Esophagus muscularis mucosa (tissue), 4 donors: Measurements from ENCODE around the gene CYP2J2. TPM values are rescaled to one million over a fixed set of nuclear protein-coding genes. Genes with fewer than 3 reads are reported as not detected.

Experiments used
- DNase-seq: peaks from one replicate; pipeline ENCODE4 v3.0.0-alpha.2; 2017; ENCODE audit errors: extremely low spot score
- H3K27ac ChIP-seq, 4 donors: fragments of 200-600 bp; sonication (generic); replicated peaks in 1 of 4; 1 replicate in 3 of 4; 2 replicates in 1 of 4; pipeline ENCODE4 v1.5.1; 2016 to 2019; ENCODE audit warnings: mild to moderate bottlenecking in 1 of 4
- H3K27me3 ChIP-seq, 4 donors: fragments of 200-600 bp; sonication (generic); one replicate each; pipeline versions ENCODE4 v1.5.1 to v1.6.0; 2016 to 2019
- H3K36me3 ChIP-seq, 4 donors: fragments of 200-600 bp; sonication (generic); one replicate each; pipeline ENCODE4 v1.5.1; 2016 to 2019
- H3K4me1 ChIP-seq, 4 donors: fragments of 200-600 bp; sonication (generic); one replicate each; pipeline ENCODE4 v1.5.1; 2016 to 2019
- H3K4me3 ChIP-seq, 4 donors: fragments of 200-600 bp; sonication (generic); 1 replicate in 2 of 4; 2 replicates in 2 of 4; pipeline ENCODE4 v1.5.1; 2016 to 2019; ENCODE audit warnings: mild to moderate bottlenecking in 4 of 4, moderate library complexity in 1 of 4
- H3K9me3 ChIP-seq, 4 donors: fragments of 200-600 bp; sonication (generic); 1 replicate in 3 of 4; 2 replicates in 1 of 4; pipeline ENCODE4 v1.5.1; 2016 to 2019
- CTCF ChIP-seq, 3 experiments: fragments of 200-600 bp in 2 of 3; fragments of 450-650 bp in 1 of 3; sonication (generic) in 2 of 3; IDR thresholded peaks; one replicate each; pipeline ENCODE4 v1.5.1; 2017 to 2019; ENCODE audit warnings: antibody characterized with exemption in 3 of 3, mild to moderate bottlenecking in 2 of 3, moderate library complexity in 1 of 3
- EP300 ChIP-seq: sonication (generic); formaldehyde crosslinking; IDR thresholded peaks from one replicate; pipeline ENCODE4 v1.6.1; 2017; ENCODE audit warnings: antibody characterized with exemption
- POLR2A ChIP-seq: fragments of 450-650 bp; IDR thresholded peaks from one replicate; pipeline ENCODE4 v1.6.1; 2017; ENCODE audit warnings: antibody characterized with exemption, moderate library complexity, mild to moderate bottlenecking, low read depth
- POLR2AphosphoS5 ChIP-seq, 2 donors: sonication (generic); formaldehyde crosslinking; IDR thresholded peaks; one replicate each; pipeline ENCODE4 v1.6.1; 2017; ENCODE audit warnings: antibody characterized with exemption in 2 of 2
- WGBS: methylation state at CpG from one replicate; pipeline ENCODE4 v1.1.5; 2018; 5-methylcytosine and 5-hydroxymethylcytosine counted together
- intact Hi-C: fragments of 100-400 bp; cut with DNase I; formaldehyde crosslinking; loops from one replicate; pipeline ENCODE4 v1.15.1; 2023
- total RNA-seq, 4 donors: library from RNA; depleted of rRNA; stranded (reverse); fragments of >200 nt; gene quantifications; one replicate each; pipeline versions ENCODE4 v1.1.0 to v1.2.1, GENCODE V29; 2016

Gene CYP2J2
- total RNA-seq, 4 donors from 2014 or later, result 0.17 to 0.42 (median 0.26) TPM; not detected in 1

DNA sequence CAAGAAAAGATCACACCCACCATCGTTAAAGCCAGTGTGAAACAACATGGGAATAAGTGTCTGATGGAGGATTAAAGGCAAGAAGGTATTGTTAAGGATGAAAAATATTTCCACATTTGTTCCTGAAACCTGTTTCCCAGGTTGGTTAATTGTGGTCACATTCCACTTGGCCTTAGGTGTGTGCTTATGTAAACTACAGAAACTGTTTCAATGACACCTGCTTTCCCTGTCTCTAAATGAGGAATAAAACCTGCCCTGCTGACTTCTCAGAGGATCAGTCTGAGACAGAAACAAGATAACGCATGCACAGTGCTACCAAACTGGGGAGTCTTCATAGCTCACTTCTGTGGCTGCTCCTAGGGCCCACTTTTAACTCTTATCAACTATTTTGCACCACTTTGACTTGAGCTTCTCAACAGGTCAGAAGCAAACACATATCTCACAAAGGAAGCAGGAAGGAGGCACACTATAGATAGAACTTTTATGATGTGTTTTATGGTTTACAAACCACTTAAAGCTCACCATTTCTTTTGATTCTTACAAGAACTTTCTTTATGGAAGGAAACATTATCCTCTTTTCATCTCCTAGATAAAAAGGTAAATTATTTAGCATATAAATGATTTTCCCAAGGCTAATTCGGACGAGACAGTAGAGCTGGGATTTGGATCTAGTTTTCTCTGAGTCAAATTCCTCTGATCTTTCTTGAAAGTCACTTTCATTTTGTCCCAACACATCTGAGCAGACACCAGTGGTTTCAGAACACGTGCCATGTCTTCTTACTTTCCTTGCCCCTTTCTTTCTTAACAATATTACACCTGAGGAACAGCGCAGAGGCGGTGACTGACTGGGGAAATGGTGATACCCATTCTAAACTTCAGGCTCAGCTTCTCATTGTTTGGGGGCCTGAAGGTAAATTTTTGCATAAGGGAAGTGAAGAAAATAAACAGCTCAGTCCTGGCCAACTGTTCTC lies 33.4 kb downstream of the CYP2J2 start:
- DNase-seq, result no peak
- H3K27ac ChIP-seq, result no peak overlapping the region
- 93% methylated on average over 7 of the region's 7 CpGs for WGBS
- intact Hi-C loops, result no loop called here
- no peak overlapping the region for H3K4me3 ChIP-seq
- no peaks in the 10 kb centered on the region for H3K9me3 ChIP-seq
- TF ChIP-seq POLR2AphosphoS5 (IDR thresholded peaks at IDR 0.05) (no peak), CTCF (IDR thresholded peaks at IDR 0.05) (no peak), POLR2A (no peak), EP300 (no peak)
- peaks cover 0 to 6% (median 0%) of the 10 kb centered on the region in 4 donors for H3K4me1 ChIP-seq
- H3K27me3 ChIP-seq, result no peaks in the 10 kb centered on the region
- no peaks in the 10 kb centered on the region for H3K36me3 ChIP-seq

DNA sequence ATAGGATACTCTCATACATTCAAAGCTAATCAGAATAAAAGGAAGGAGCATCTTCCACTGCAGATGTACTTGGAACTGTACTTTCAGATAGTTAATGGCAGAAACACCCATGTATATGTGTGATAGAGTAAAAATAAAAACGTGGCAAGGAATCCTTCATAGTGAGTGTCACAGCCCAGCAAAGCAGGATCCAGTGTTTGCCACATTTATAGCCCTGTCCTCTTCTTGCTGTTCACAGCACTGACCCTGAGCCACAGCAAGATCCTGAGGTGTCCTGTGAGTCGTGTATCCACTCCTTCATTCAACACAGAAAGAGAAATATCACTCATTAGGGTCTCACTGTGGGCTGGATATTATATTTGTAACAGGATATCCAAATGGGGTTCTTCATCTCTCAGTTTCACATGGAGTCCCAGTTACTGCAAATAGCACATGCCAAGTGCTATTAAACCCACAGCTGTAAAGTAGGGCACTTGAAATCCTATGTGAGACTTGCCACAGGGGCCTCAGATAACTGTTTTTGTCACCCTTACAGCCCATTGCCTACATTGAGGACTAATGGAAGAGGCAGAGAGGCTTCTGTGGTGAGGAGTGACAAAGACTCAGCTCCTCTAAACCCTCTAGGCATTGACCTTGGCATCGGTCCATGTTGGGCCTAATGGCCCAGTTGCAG lies 41.3 kb downstream of the CYP2J2 start:
- H3K4me1 ChIP-seq, result no peaks in the 10 kb centered on the region
- TF ChIP-seq EP300, result no peak
- no peak for TF ChIP-seq CTCF (IDR thresholded peaks at IDR 0.05)
- TF ChIP-seq POLR2A, result no peak
- TF ChIP-seq POLR2AphosphoS5 (IDR thresholded peaks at IDR 0.05), result no peak
- intact Hi-C loops, result no loop called here
- no peak for DNase-seq
- H3K36me3 ChIP-seq, result no peaks in the 10 kb centered on the region
- H3K27ac ChIP-seq, result no peak overlapping the region
- no peaks in the 10 kb centered on the region for H3K9me3 ChIP-seq
- no peak overlapping the region for H3K4me3 ChIP-seq
- no peaks in the 10 kb centered on the region for H3K27me3 ChIP-seq
- 56% methylated on average over 3 of the region's 3 CpGs for WGBS

- Histone ChIP-seq H3K27me3 (no peaks in the 10 kb centered on the region), H3K9me3 (peaks cover 0 to 18% (median 8%) of the 10 kb centered on the region in 4 donors), H3K4me3 (no peak overlapping the region), H3K36me3 (no peaks in the 10 kb centered on the region), H3K27ac (no peak overlapping the region), H3K4me1 (no peaks in the 10 kb centered on the region)
- 87% methylated on average over 2 of the region's 2 CpGs for WGBS
- TF ChIP-seq POLR2AphosphoS5 (IDR thresholded peaks at IDR 0.05), result no peak
- no peak for TF ChIP-seq CTCF (IDR thresholded peaks at IDR 0.05)
- no peak for TF ChIP-seq POLR2A
- TF ChIP-seq EP300, result no peak
- DNase-seq, result no peak
- intact Hi-C loops, result no loop called here
Observed at GRCh38 chr1:59880735-59881134, 45.8 kb downstream of the CYP2J2 start.

- intact Hi-C loops, result loop anchor here (2.0 kb wide), 1 partner anchor 67 kb away; no protein-coding TSS in a partner anchor
- no peak for DNase-seq
- H3K9me3 ChIP-seq, result peaks cover 0 to 18% (median 8%) of the 10 kb centered on the region in 4 donors
- no peaks in the 10 kb centered on the region for H3K4me1 ChIP-seq
- no peak overlapping the region for H3K27ac ChIP-seq
- H3K4me3 ChIP-seq, result no peak overlapping the region
- no peaks in the 10 kb centered on the region for H3K27me3 ChIP-seq
- WGBS, result 58% methylated on average over 3 of the region's 3 CpGs
- TF ChIP-seq POLR2AphosphoS5 (IDR thresholded peaks at IDR 0.05) (no peak), POLR2A (no peak), EP300 (no peak), CTCF (IDR thresholded peaks at IDR 0.05) (no peak)
- H3K36me3 ChIP-seq, result no peaks in the 10 kb centered on the region
Observed at GRCh38 chr1:59879996-59880505, 46.5 kb downstream of the CYP2J2 start.
